GM19240 (cell line): ENCODE measurements around the gene SSC5D.

Source experiments
- DNase-seq: peaks from one replicate; pipeline ENCODE4 v3.0.0; 2011; ENCODE audit warnings: low spot score; ENCODE audit not compliant: insufficient read length

SSC5D gene

GRCh38 chr19:55554741-55555152, 66.5 kb downstream of the SSC5D start:
- DNase-seq: no peak

- DNase-seq: no peak
Measured at GRCh38 chr19:55559684-55560083, 71.4 kb downstream of the SSC5D start.

GRCh38 chr19:55563261-55563690, 75.0 kb downstream of the SSC5D start:
- DNase-seq: no peak

- DNase-seq: no peak
Measured at GRCh38 chr19:55566823-55567222, 78.6 kb downstream of the SSC5D start.

- no peak for DNase-seq
Measured at GRCh38 chr19:55567708-55568328, 79.6 kb downstream of the SSC5D start.
